Measurements from ENCODE around the gene SMR3B.

GRCh38 chr4:70367813-70368212 is 15.1 kb upstream of the SMR3B start:
- TF ChIP-seq CTCF (IDR thresholded peaks at IDR 0.05) (no peak), POLR2AphosphoS5 (IDR thresholded peaks at IDR 0.05; ENCODE audit: low read depth, low read length) (no peak)

Data from Panc1 (cell line).